Measurements from ENCODE around the gene OSTN. TPM values are rescaled to one million over a fixed set of nuclear protein-coding genes. Genes with fewer than 3 reads are reported as not detected.
"Not testable (repeated sequence)": the region's sequence is repeated elsewhere in the genome, so short reads cannot be mapped to it uniquely, and the experiment has no call there.

Gene OSTN
- polyA plus RNA-seq, 2 of the 4 experiments (the other 2 are of a cell fraction): not detected

DNA sequence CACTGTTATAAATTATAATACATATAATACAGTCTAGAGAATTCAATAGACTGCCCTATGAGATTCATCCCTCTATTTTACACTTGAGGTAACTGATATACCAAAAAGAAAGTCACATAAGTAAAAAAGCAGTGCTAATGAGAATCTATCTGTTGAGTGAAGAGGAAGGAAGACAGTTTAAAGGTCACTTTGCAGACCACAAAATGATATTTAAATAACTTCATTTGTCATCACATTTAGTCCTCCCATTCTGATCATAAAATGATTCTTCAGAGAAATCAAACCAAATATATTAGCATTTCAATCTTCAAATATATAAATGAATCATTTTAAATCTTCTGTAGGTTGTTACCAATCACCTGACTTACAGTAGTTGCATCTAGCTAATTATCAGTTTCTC lies 69.7 kb downstream of the OSTN start:
- no peak overlapping the region for H3K4me3 ChIP-seq
- DNase-seq (ENCODE audit: low read depth in 1 of 2, low spot score in 1 of 2) (no peak), ATAC-seq (no peak), FAIRE-seq (no peak)
- no peak for TF ChIP-seq RARB (CRISPR knock-in tag; IDR thresholded peaks at IDR 0.05)
- no peak for TF ChIP-seq CBX2 (IDR thresholded peaks at IDR 0.05; ENCODE audit: borderline replicate concordance, low read depth)
- TF ChIP-seq, protein P1, sequence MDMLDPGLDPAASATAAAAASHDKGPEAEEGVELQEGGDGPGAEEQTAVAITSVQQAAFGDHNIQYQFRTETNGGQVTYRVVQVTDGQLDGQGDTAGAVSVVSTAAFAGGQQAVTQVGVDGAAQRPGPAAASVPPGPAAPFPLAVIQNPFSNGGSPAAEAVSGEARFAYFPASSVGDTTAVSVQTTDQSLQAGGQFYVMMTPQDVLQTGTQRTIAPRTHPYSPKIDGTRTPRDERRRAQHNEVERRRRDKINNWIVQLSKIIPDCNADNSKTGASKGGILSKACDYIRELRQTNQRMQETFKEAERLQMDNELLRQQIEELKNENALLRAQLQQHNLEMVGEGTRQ (IDR thresholded peaks at IDR 0.05): no peak
- TF ChIP-seq ZC3H11A (IDR thresholded peaks at IDR 0.05): no peak
- no peak for TF ChIP-seq NR3C1 (IDR thresholded peaks at IDR 0.05)
- no peak for TF ChIP-seq RFX5 (IDR thresholded peaks at IDR 0.05)
- TF ChIP-seq ESRRA (IDR thresholded peaks at IDR 0.05; ENCODE audit: borderline replicate concordance, low read length): no peak
- no peak for TF ChIP-seq CHD4 (IDR thresholded peaks at IDR 0.05; ENCODE audit: borderline replicate concordance)
- TF ChIP-seq EHMT2 (IDR thresholded peaks at IDR 0.05; ENCODE audit: low read depth): no peak
- no peak for TF ChIP-seq HDAC2 (IDR thresholded peaks at IDR 0.05)
- no peak for TF ChIP-seq CTCF (IDR thresholded peaks at IDR 0.05)
- TF ChIP-seq, protein P2, sequence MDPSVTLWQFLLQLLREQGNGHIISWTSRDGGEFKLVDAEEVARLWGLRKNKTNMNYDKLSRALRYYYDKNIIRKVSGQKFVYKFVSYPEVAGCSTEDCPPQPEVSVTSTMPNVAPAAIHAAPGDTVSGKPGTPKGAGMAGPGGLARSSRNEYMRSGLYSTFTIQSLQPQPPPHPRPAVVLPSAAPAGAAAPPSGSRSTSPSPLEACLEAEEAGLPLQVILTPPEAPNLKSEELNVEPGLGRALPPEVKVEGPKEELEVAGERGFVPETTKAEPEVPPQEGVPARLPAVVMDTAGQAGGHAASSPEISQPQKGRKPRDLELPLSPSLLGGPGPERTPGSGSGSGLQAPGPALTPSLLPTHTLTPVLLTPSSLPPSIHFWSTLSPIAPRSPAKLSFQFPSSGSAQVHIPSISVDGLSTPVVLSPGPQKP (IDR thresholded peaks at IDR 0.05; ENCODE audit: low read depth, low read length): no peak
- no peak for TF ChIP-seq ZNF302 (CRISPR knock-in tag; IDR thresholded peaks at IDR 0.05)
- no peak for TF ChIP-seq HMGXB4 (CRISPR knock-in tag; IDR thresholded peaks at IDR 0.05; ENCODE audit: borderline replicate concordance)
- TF ChIP-seq ZSCAN20 (CRISPR knock-in tag; IDR thresholded peaks at IDR 0.05): no peak
- no peak overlapping the region for H3K4me2 ChIP-seq
- no peaks in the 10 kb centered on the region for H3K4me1 ChIP-seq
- POLR2A ChIA-PET: no interaction called here
- CTCF ChIA-PET: no interaction called here
- no peaks in the 10 kb centered on the region for H3K9me3 ChIP-seq
- no peak overlapping the region for H3K27ac ChIP-seq

- ChIA-PET POLR2A (no interaction called here), CTCF (interaction anchor here (0.7 kb wide), 1 partner anchor 570 kb away, joined by 3 read pairs; no protein-coding TSS in a partner anchor)
- H3K4me3 ChIP-seq: no peak overlapping the region
- no peak for ATAC-seq
- no peaks in the 10 kb centered on the region for H3K4me1 ChIP-seq
- 51% methylated on average over 5 of the region's 5 CpGs for WGBS (ENCODE audit: missing lambda C conversion rate)
- no peak overlapping the region for H3K27ac ChIP-seq
- no peak overlapping the region for H3K4me2 ChIP-seq
- TF ChIP-seq SREBF2 (IDR thresholded peaks at IDR 0.05): no peak
- TF ChIP-seq ZSCAN20 (CRISPR knock-in tag; IDR thresholded peaks at IDR 0.05): no peak
- TF ChIP-seq NPAS2 (CRISPR knock-in tag; IDR thresholded peaks at IDR 0.05; ENCODE audit: borderline replicate concordance): no peak
- TF ChIP-seq FOXS1 (CRISPR knock-in tag; IDR thresholded peaks at IDR 0.05): no peak
- TF ChIP-seq CHD4 (IDR thresholded peaks at IDR 0.05; ENCODE audit: borderline replicate concordance): no peak
- no peak for TF ChIP-seq MAFK (IDR thresholded peaks at IDR 0.05; ENCODE audit: partially characterized antibody)
- FAIRE-seq: no peak
- H3K9me3 ChIP-seq: no peaks in the 10 kb centered on the region
- no peak for DNase-seq (ENCODE audit: low read depth in 1 of 2, low spot score in 1 of 2)
Measured at GRCh38 chr3:191269289-191270085, 70.4 kb downstream of the OSTN start.

DNA sequence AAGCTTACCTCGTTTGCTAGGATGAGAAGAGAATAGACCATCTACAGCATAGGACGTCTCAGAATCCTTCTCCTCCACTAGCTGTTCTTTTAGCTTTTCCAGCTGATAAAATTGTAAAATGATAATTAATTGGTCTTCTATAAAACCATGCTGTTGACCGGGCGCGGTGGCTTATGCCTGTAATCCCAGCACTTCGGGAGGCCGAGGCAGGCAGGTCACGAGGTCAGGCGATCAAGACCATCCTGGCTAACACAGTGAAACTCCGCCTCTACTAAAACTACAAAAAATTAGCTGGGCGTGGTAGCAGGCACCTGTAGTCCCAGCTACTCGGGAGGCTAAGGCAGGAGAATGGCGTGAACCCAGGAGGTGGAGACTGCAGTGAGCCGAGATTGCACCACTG lies 76.2 kb downstream of the OSTN start:
- DNase-seq (ENCODE audit: low read depth in 1 of 2, low spot score in 1 of 2); H3K27ac ChIP-seq; FAIRE-seq; ATAC-seq; POLR2A ChIA-PET; H3K4me2 ChIP-seq; H3K9me3 ChIP-seq; CTCF ChIA-PET; H3K4me1 ChIP-seq; H3K4me3 ChIP-seq: not testable (repeated sequence)
- WGBS (ENCODE audit: missing lambda C conversion rate): 71% methylated on average over 14 of the region's 14 CpGs

Data from A549 (cell line).